Large intestine (tissue), 3 donors: ENCODE data around the gene NKAIN2. TPM values are rescaled to one million over a fixed set of nuclear protein-coding genes. Genes with fewer than 3 reads are reported as not detected.
"Not testable (repeated sequence)": the region's sequence is repeated elsewhere in the genome, so short reads cannot be mapped to it uniquely, and the experiment has no call there.

Experiments
- DNase-seq, 2 donors: peaks; one replicate each; pipeline versions ENCODE4 v3.0.0 to v3.0.0-alpha.2; 2013
- H3K27ac ChIP-seq: one replicate; pipeline ENCODE4 v1.5.1; 2013; ENCODE audit warnings: low read length
- H3K27me3 ChIP-seq: 2 replicates; pipeline ENCODE4 v1.6.1; 2013; ENCODE audit warnings: low read length; ENCODE audit not compliant: control insufficient read depth, insufficient read depth
- H3K36me3 ChIP-seq: 2 replicates; pipeline ENCODE4 v1.6.1; 2013; ENCODE audit warnings: low read length; ENCODE audit not compliant: control insufficient read depth, insufficient read depth
- H3K4me1 ChIP-seq: one replicate; pipeline ENCODE4 v1.6.1; 2013; ENCODE audit warnings: low read length; ENCODE audit not compliant: control insufficient read depth, insufficient read depth
- H3K4me3 ChIP-seq: one replicate; pipeline ENCODE4 v1.5.1; 2013; ENCODE audit warnings: low read length
- H3K9me3 ChIP-seq: one replicate; pipeline ENCODE4 v1.6.1; 2013; ENCODE audit warnings: mild to moderate bottlenecking, low read depth, low read length, moderate library complexity; ENCODE audit not compliant: control insufficient read depth
- WGBS: methylation state at CpG from one replicate; pipeline ENCODE4 v1.1.5; 2013; ENCODE audit warnings: low lambda C conversion rate; ENCODE audit not compliant: insufficient coverage; 5-methylcytosine and 5-hydroxymethylcytosine counted together
- polyA plus RNA-seq: library from polyadenylated mRNA; unstranded; fragments of 120-200 nt; gene quantifications from one replicate; pipeline ENCODE4 v1.2.1, GENCODE V29; 2013

Gene NKAIN2
- polyA plus RNA-seq, 1 donor = 1.3 TPM

DNA sequence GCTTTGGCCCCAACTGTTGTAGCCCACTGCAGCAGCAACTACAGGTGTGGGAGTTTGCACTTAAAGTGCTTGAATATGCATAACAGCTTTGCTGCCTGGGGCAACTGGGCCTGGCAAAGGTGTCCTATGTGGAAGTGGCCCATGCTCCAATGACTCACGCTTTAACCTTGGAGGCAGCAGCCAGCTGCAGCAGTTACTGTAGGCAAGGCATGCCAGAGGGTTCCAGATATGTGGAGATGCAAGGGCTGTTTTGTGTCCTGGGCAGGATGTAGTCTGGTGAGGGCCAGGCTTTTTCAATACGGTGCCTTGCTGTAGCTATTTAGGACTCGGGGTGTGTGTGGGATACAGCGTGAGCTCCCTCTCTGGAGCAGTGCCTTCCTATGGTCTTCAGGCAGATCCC is 150.3 kb downstream of the NKAIN2 start:
- peaks cover 7% of the 10 kb centered on the region for H3K9me3 ChIP-seq
- no peaks in the 10 kb centered on the region for H3K36me3 ChIP-seq
- H3K27ac ChIP-seq = no peak overlapping the region
- H3K4me3 ChIP-seq = no peak overlapping the region
- no peaks in the 10 kb centered on the region for H3K4me1 ChIP-seq
- no CpG with 5 or more reads among the region's 4 CpGs for WGBS
- no peak for DNase-seq
- H3K27me3 ChIP-seq = no peaks in the 10 kb centered on the region

DNA sequence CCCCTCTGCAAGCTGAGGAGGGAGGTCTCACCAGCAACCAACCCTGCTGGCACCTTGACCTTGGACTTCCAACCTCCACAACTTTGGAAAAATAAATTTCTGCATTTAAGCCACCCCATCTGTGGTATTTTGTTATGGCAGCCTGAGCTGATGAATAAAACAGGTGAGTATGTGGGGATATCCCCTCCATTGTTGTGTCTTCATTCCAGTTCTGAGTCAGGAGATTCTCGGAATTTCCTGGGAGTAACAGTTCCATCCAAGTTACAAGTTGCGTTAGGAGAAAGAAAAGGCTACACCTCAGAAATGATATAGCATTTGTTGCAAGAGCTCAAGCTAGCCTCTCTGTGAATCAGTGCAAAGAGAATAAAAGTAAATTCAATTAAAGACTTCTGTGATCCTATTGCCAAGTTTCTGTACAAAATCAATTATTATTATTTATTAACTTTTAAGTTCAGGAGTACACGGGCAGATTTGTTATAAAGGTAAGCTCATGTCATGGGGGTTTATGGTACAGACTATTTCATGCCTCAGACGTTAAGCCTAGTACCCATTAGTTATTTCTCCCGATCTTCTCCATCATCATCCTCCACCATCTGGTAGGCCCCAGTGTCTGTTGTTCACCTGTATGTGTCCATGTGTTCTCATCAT is 153.0 kb downstream of the NKAIN2 start:
- H3K4me3 ChIP-seq = no peak overlapping the region
- DNase-seq = no peak
- no peak overlapping the region for H3K27ac ChIP-seq
- no peaks in the 10 kb centered on the region for H3K4me1 ChIP-seq
- WGBS = 83% methylated on average over 1 of the region's 5 CpGs
- peaks cover 7% of the 10 kb centered on the region for H3K9me3 ChIP-seq
- no peaks in the 10 kb centered on the region for H3K27me3 ChIP-seq
- no peaks in the 10 kb centered on the region for H3K36me3 ChIP-seq

DNA sequence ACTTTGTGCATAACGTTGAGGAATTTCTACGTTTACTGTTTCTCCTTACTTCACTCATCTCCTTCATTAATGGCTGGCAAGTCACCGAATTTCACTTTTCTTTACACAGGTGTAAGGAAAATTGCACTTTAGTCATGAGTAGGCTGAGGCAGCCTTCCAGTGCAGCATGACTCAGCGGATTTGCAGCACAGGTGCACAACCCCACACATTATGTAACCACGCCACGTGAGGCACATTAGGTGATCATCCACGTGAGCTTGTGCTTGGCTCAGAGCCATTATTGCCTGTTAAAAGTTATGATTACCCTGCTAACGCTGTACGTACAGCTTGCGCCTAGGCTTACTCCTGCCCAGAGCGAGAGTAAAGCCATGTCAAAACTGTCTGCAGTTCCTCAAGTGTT is 158.8 kb downstream of the NKAIN2 start:
- WGBS = no CpG with 5 or more reads among the region's 11 CpGs

GRCh38 chr6:123965894-123966293 is 162.2 kb downstream of the NKAIN2 start:
- no peak for DNase-seq
- no peaks in the 10 kb centered on the region for H3K9me3 ChIP-seq
- no peak overlapping the region for H3K4me3 ChIP-seq
- H3K27ac ChIP-seq = no peak overlapping the region
- no peaks in the 10 kb centered on the region for H3K36me3 ChIP-seq
- no peaks in the 10 kb centered on the region for H3K27me3 ChIP-seq
- WGBS = no CpG with 5 or more reads among the region's 4 CpGs
- H3K4me1 ChIP-seq = no peaks in the 10 kb centered on the region

More for the DNA sequence above, 158.8 kb downstream of the NKAIN2 start:
- H3K27ac ChIP-seq = no peak overlapping the region
- H3K9me3 ChIP-seq = no peaks in the 10 kb centered on the region
- DNase-seq = peak; percentile 22 to 23
- no peak overlapping the region for H3K4me3 ChIP-seq
- H3K27me3 ChIP-seq = no peaks in the 10 kb centered on the region
- no peaks in the 10 kb centered on the region for H3K36me3 ChIP-seq
- H3K4me1 ChIP-seq = no peaks in the 10 kb centered on the region

- no peaks in the 10 kb centered on the region for H3K4me1 ChIP-seq
- H3K27ac ChIP-seq = no peak overlapping the region
- whole genome bisulfite sequencing = no CpG with 5 or more reads among the region's 2 CpGs
- no peaks in the 10 kb centered on the region for H3K36me3 ChIP-seq
- no peak overlapping the region for H3K4me3 ChIP-seq
- no peak for DNase-seq
- no peaks in the 10 kb centered on the region for H3K9me3 ChIP-seq
- H3K27me3 ChIP-seq = no peaks in the 10 kb centered on the region
Observed at GRCh38 chr6:123966618-123967017, 163.0 kb downstream of the NKAIN2 start.

- Histone ChIP-seq H3K4me1 (no peaks in the 10 kb centered on the region), H3K27me3 (no peaks in the 10 kb centered on the region), H3K36me3 (no peaks in the 10 kb centered on the region), H3K9me3 (no peaks in the 10 kb centered on the region), H3K27ac (no peak overlapping the region), H3K4me3 (no peak overlapping the region)
- 67% methylated on average over 1 of the region's 6 CpGs for WGBS
- DNase-seq = no peak
Observed at GRCh38 chr6:123967905-123968304, 164.2 kb downstream of the NKAIN2 start.

DNA sequence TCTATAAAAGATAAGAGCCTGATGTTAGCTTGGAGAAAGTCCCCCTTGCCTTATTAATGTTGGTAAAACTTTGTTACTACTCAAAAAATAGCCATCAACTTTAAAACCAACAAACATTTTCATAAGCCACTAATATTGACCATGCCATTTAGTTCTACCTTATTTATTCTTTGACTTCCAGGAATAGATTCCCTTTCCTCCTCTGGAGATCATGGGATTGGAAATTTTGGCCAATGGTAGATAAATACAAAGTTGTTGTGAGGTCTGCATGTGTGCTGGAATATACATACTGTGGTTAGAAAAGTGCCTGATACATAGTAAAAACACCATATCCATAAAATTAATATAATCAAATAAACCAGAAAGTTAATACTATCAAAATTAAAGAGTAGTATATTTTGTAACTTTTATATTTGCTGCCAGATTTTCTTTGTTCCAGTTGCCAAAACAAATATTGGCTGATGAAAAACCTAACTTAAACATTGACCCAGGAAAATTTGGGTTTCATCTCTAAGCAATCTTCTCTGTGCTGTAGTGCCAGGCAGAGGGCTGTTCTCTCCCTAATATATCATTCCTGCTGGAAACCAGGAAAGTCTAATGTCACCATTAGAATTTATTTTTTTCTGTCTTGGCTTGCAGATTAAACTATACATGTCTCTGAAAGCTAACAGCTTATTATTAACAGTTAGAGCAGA is 169.1 kb downstream of the NKAIN2 start:
- Histone ChIP-seq H3K9me3 (no peaks in the 10 kb centered on the region), H3K27ac (no peak overlapping the region), H3K36me3 (no peaks in the 10 kb centered on the region), H3K4me1 (no peaks in the 10 kb centered on the region), H3K27me3 (no peaks in the 10 kb centered on the region), H3K4me3 (no peak overlapping the region)
- DNase-seq = no peak

DNA sequence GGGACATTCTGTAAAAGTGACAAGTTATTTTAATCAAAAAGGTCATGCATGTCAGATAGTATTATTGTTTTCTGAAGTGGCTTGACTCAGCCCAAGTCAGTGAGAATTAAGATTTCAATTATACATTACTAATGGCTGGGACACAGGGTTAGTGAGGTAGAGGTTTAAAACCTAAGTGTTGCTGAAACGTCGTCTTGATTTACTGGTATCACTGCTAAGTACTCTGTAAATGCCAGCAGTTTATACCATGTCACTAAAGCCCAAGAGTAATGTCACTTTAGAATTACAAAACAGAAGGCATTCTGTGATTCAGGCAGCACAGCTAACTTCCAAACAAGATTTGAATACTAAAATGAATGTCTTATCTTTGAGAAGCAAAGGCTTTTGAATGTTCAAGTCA is 176.6 kb downstream of the NKAIN2 start:
- Histone ChIP-seq H3K9me3 (no peaks in the 10 kb centered on the region), H3K27me3 (no peaks in the 10 kb centered on the region), H3K4me3 (no peak overlapping the region), H3K27ac (no peak overlapping the region), H3K4me1 (no peaks in the 10 kb centered on the region), H3K36me3 (no peaks in the 10 kb centered on the region)
- no CpG with 5 or more reads among the region's 2 CpGs for WGBS
- no peak for DNase-seq

DNA sequence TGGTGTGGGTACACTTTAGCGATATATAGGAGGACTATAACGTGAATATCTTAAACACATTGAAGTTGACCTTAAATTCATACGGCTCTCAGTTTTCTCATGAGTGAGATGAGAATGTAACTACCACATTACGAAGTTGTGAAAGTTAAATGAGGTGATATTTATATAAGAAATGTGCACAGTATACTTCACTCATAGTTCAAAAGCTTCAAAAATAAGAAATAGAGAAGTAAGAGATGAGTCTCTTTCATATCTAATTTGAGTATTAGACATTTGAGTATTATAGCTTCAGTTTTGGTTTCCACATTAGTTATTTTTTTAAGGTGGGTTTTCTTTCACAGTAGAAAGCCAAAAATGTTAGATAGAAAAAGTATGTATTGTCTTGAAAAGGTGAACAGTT is 183.3 kb downstream of the NKAIN2 start:
- no peak overlapping the region for H3K27ac ChIP-seq
- H3K9me3 ChIP-seq = no peaks in the 10 kb centered on the region
- no peaks in the 10 kb centered on the region for H3K36me3 ChIP-seq
- no peak overlapping the region for H3K4me3 ChIP-seq
- no peak for DNase-seq
- H3K27me3 ChIP-seq = no peaks in the 10 kb centered on the region
- WGBS = 100% methylated on average over 1 of the region's 4 CpGs
- no peaks in the 10 kb centered on the region for H3K4me1 ChIP-seq

- 80% methylated on average over 1 of the region's 5 CpGs for WGBS
- not testable (repeated sequence) for H3K9me3 ChIP-seq, H3K27me3 ChIP-seq, H3K4me1 ChIP-seq, H3K36me3 ChIP-seq, H3K4me3 ChIP-seq, H3K27ac ChIP-seq, DNase-seq
Observed at GRCh38 chr6:123989918-123990317, 186.3 kb downstream of the NKAIN2 start.

DNA sequence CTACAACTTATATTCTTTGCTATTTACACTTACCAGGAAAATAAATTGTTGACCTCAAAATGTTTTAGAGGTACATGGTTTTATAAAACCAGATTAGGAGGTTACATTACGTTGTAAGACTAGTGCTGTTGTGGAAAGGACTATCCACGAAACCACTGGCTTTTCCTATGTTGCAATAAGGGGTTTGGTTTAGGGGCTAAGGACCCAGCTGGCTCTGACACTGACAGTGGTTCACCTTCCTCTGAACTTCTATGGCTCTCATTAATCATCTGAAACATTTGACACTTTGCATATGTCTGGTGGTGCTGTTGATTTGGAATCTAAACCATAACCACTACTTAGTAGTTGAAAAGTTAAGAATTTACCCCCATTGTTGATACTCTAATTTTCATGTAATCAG is 186.7 kb downstream of the NKAIN2 start:
- H3K4me1 ChIP-seq = no peaks in the 10 kb centered on the region
- H3K4me3 ChIP-seq = no peak overlapping the region
- H3K27me3 ChIP-seq = no peaks in the 10 kb centered on the region
- H3K36me3 ChIP-seq = no peaks in the 10 kb centered on the region
- no peaks in the 10 kb centered on the region for H3K9me3 ChIP-seq
- no CpG with 5 or more reads among the region's 2 CpGs for WGBS
- DNase-seq = no peak
- no peak overlapping the region for H3K27ac ChIP-seq
